Activated naive CD4-positive, alpha-beta T cell treated with anti-CD3 and anti-CD28 coated beads for 36 hours (primary cell): ENCODE results near the gene WBP2NL. TPM values are rescaled to one million over a fixed set of nuclear protein-coding genes. Genes with fewer than 3 reads are reported as not detected.

Experiments used
- CTCF ChIA-PET: fragments of 350-600 bp; sonication (Branson Sonifier 250); formaldehyde crosslinking; loops from one replicate; lab custom pipeline; 2021; ENCODE audit warnings: antibody characterized with exemption; lab: Charles Lee
- DNase-seq: peaks from one replicate; pipeline ENCODE4 v3.0.0-alpha.2; 2020
- H3K27ac Mint-ChIP-seq: one replicate; pipeline ENCODE4 v1.8.0; 2021; ENCODE audit warnings: mild to moderate bottlenecking, mixed read lengths
- H3K27me3 Mint-ChIP-seq: one replicate; pipeline ENCODE4 v1.8.0; 2021; ENCODE audit warnings: low read depth, mixed read lengths
- H3K36me3 Mint-ChIP-seq: one replicate; pipeline ENCODE4 v1.8.0; 2021; ENCODE audit warnings: low read depth, mixed read lengths
- H3K4me1 Mint-ChIP-seq: one replicate; pipeline ENCODE4 v1.8.0; 2021; ENCODE audit warnings: low read depth, mixed read lengths
- H3K4me3 Mint-ChIP-seq: one replicate; pipeline ENCODE4 v1.8.0; 2021; ENCODE audit warnings: mild to moderate bottlenecking, moderate library complexity, mixed read lengths
- H3K9me3 Mint-ChIP-seq: one replicate; pipeline ENCODE4 v1.8.0; 2021; ENCODE audit warnings: mixed read lengths
- intact Hi-C: fragments of 100-400 bp; cut with micrococcal nuclease; formaldehyde crosslinking; loops from one replicate; pipeline ENCODE4 v1.15.1; 2023
- total RNA-seq, 2 experiments: library from RNA; stranded (reverse); gene quantifications; one replicate each; pipeline ENCODE4 v1.2.3, GENCODE V29; 2021

The WBP2NL gene
- total RNA-seq, 2 experiments from 2014 or later = 0.50 to 0.74 TPM

DNA sequence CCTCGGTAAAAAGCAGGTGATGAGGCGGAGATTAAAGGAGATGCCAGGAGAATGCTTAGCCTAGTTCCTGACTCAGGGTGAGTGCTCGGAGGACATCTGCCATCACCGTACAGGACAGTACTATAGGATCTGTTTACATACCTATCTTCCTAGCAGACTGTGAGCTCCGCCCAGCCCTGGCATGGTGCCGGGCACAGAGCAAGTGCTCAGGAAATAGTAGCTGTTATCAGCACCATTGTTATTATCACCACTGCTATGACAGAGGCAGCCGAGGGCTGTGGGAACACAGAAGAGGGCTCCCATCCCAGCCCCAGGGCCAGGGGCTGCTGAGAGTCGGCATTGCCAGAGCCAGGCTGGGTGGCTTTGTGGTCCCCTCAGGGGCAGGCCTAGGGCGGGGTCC is 30.0 kb upstream of the WBP2NL start:
- no peak overlapping the region for H3K27ac Mint-ChIP-seq
- intact Hi-C loops = loop anchor here (5.0 kb wide), 1 partner anchor 144 kb away; no protein-coding TSS in a partner anchor
- CTCF ChIA-PET = interaction anchor here (0.6 to 1.5 kb wide), 7 partner anchors 79 to 469 kb away, joined by 3 to 5 read pairs (median 3); partner anchors contain the start of gene NDUFA6
- no peak for DNase-seq
- peaks cover 2% of the 10 kb centered on the region for H3K4me1 Mint-ChIP-seq
- H3K4me3 Mint-ChIP-seq = no peak overlapping the region
- H3K9me3 Mint-ChIP-seq = no peaks in the 10 kb centered on the region
- H3K27me3 Mint-ChIP-seq = peaks cover 9% of the 10 kb centered on the region
- H3K36me3 Mint-ChIP-seq = no peaks in the 10 kb centered on the region

DNA sequence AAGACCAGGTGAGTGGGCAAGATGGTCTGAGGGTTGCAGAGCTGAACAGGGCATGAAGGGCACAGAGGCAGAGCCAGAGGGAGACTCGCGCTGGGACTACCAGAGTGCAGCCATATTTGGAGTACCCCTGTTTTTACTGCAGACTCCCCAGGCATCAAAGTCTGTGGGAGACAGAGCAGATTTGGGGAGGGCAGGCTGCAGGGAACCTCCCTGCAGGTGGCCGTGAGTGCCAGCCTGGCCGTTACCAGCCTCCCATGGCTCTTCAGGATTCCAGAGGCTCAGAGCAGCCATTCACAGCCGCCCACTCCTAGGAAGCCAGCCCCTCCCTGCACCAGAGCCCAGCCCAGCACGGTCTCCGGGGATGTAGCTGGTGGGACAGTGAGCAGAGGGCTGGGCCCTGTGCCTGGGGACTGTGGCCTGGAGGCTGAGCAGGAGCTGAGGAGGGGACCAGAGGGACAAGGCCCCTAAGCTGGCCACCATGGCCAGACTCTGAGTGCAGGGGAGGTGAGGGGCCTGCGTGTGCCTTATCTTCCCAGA is 29.4 kb upstream of the WBP2NL start, which contains the start of gene SEPTIN3:
TSS of gene SEPTIN3 (plus strand) at position 334 of the 537 bp plus-strand sequence. CDS start 2,050 bp downstream, outside the sequence.
- H3K4me1 Mint-ChIP-seq = peaks cover 2% of the 10 kb centered on the region
- CTCF ChIA-PET = interaction anchor here (0.6 to 1.5 kb wide), 5 partner anchors 80 to 469 kb away, joined by 3 to 5 read pairs (median 3); partner anchors contain the start of gene NDUFA6
- intact Hi-C loops = loop anchor here (5.0 kb wide), 1 partner anchor 143 kb away; no protein-coding TSS in a partner anchor
- no peak within 1 kb of the TSS for H3K4me3 Mint-ChIP-seq
- no peak within 1 kb of the TSS for H3K27ac Mint-ChIP-seq
- no peaks in the 10 kb centered on the region for H3K9me3 Mint-ChIP-seq
- DNase-seq = no peak
- no peaks in the 10 kb centered on the region for H3K36me3 Mint-ChIP-seq
- H3K27me3 Mint-ChIP-seq = peaks cover 11% of the 10 kb centered on the region

DNA sequence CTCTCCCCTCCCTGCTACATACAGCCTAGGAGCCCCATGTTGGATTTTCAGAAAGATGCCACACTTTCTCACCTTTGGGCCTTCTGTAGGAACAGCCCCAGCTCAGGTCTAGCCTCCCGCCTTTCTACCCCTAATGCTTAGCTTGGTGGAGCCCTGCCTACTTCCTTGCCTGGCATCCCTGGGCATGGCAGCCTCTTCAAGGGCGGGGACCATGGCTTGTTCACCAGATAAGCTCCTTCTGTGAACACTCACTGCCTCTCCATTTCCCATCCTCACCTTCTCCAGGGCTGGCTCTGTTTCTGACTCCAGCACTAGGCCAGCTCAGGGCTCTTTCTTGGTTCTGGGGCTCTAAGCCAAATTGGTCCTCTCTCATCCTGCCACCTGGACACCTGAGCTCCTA is 28.0 kb upstream of the WBP2NL start:
- H3K36me3 Mint-ChIP-seq = no peaks in the 10 kb centered on the region
- CTCF ChIA-PET = interaction anchor here (0.5 to 1.7 kb wide), 4 partner anchors 29 to 142 kb away, joined by 3 to 5 read pairs (median 4); no protein-coding TSS in a partner anchor
- no peak overlapping the region for H3K27ac Mint-ChIP-seq
- peaks cover 7% of the 10 kb centered on the region for H3K4me1 Mint-ChIP-seq
- no peaks in the 10 kb centered on the region for H3K9me3 Mint-ChIP-seq
- intact Hi-C loops = no loop called here
- H3K4me3 Mint-ChIP-seq = no peak overlapping the region
- peaks cover 24% of the 10 kb centered on the region for H3K27me3 Mint-ChIP-seq
- no peak for DNase-seq

DNA sequence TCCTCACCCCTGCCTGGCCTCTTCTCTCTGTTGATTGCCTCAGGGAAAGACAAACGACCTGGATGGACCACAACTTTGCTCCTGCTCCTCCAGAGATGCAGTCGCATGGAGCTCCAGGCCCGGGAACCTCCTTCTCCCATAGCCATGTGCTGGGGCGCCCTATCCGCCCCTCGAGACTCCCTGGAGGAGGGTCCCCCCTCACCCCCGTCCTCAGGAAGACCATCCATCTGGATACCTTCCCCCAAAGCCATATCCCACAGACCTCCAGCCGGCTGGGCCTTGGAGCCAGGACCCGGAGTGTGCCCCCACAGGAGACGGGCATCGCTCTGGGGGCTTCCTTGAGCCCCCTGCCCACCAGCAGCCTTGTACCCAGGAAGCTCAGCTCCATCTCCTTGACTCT is 27.2 kb upstream of the WBP2NL start:
- Mint-ChIP-seq H3K27me3 (peaks cover 31% of the 10 kb centered on the region), H3K4me3 (no peak overlapping the region), H3K36me3 (no peaks in the 10 kb centered on the region), H3K4me1 (peaks cover 14% of the 10 kb centered on the region), H3K9me3 (no peaks in the 10 kb centered on the region), H3K27ac (no peak overlapping the region)
- CTCF ChIA-PET = interaction anchor here (0.6 to 1.7 kb wide), 2 partner anchors 60 to 104 kb away, joined by 3 to 5 read pairs; no protein-coding TSS in a partner anchor
- intact Hi-C loops = no loop called here
- no peak for DNase-seq

DNA sequence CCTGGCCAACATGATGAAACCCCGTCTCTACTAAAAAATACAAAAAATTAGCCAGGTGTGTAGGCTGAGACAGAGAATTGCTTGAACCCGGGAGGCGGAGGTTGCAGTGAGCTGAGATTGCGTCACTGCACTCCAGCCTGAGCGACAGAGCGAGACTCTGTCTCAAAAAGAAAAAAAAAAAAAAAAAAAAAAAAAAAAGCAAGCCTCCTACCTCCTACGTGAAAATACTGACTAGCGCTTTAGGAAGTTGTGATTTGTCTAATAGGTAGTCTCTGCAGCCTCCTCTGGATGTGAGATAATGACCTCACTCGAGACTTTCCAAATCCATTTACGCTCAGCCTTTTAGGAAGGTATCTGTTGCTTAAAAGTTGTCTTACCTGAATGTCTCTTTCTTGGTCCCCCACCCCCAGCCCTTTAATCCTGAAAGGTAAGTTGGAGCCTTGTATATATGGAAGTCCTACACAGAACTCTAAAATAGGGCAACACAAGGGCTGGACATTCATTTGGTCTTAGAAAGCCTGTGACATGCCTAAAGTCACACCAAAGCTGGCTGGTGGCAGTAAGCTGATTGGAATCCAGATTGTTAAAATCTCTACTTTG is 23.8 kb upstream of the WBP2NL start:
- CTCF ChIA-PET = interaction anchor here (0.8 to 1.1 kb wide), 2 partner anchors 18 to 25 kb away, joined by 3 read pairs; no protein-coding TSS in a partner anchor
- H3K36me3 Mint-ChIP-seq = no peaks in the 10 kb centered on the region
- intact Hi-C loops = no loop called here
- H3K27me3 Mint-ChIP-seq = peaks cover 48% of the 10 kb centered on the region
- no peak overlapping the region for H3K27ac Mint-ChIP-seq
- DNase-seq = no peak
- H3K9me3 Mint-ChIP-seq = no peaks in the 10 kb centered on the region
- H3K4me3 Mint-ChIP-seq = no peak overlapping the region
- H3K4me1 Mint-ChIP-seq = peaks cover 12% of the 10 kb centered on the region

DNA sequence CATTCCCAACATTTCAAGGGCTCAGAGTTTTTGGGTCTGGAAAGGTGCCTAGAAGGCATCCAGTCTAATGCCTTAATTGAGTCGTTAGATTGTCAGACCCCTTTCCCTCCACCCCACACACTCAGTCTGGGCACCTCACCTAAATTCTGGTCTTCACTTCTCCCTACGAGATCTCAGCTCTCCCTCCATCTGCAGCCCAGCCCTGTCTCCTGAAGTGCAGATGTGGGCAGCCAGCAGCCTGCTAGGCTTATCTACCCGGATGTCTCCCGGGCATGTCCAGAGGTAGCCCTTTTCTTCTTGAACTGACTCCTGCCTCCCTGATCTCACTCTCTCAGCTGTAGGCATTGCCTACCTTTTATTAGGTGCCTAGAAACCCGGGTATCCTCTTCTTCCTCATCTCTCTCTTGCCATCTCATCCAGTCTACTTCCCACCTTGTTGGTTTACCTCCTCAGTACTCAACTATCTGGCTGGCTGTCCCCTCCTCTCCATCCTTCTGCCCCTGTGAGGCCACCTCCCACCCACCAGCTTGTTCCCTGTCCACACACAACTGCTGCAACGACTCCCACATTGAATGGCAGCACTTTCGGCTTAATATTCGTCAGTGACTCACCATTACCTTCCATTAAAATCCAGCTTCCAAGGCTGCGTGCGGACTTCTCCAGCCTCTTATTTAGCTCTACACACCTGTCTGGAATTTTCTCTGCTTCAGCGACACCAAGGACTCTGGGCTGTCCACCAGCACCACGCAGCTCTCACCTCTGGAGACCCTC is 23.1 kb upstream of the WBP2NL start:
- Mint-ChIP-seq H3K4me1 (peaks cover 12% of the 10 kb centered on the region), H3K36me3 (no peaks in the 10 kb centered on the region), H3K27me3 (peaks cover 48% of the 10 kb centered on the region), H3K9me3 (no peaks in the 10 kb centered on the region), H3K27ac (no peak overlapping the region), H3K4me3 (peak overlapping the region; percentile 68)
- CTCF ChIA-PET = interaction anchor here (0.8 to 1.1 kb wide), 2 partner anchors 18 to 26 kb away, joined by 3 read pairs; no protein-coding TSS in a partner anchor
- intact Hi-C loops = no loop called here
- DNase-seq = no peak

DNA sequence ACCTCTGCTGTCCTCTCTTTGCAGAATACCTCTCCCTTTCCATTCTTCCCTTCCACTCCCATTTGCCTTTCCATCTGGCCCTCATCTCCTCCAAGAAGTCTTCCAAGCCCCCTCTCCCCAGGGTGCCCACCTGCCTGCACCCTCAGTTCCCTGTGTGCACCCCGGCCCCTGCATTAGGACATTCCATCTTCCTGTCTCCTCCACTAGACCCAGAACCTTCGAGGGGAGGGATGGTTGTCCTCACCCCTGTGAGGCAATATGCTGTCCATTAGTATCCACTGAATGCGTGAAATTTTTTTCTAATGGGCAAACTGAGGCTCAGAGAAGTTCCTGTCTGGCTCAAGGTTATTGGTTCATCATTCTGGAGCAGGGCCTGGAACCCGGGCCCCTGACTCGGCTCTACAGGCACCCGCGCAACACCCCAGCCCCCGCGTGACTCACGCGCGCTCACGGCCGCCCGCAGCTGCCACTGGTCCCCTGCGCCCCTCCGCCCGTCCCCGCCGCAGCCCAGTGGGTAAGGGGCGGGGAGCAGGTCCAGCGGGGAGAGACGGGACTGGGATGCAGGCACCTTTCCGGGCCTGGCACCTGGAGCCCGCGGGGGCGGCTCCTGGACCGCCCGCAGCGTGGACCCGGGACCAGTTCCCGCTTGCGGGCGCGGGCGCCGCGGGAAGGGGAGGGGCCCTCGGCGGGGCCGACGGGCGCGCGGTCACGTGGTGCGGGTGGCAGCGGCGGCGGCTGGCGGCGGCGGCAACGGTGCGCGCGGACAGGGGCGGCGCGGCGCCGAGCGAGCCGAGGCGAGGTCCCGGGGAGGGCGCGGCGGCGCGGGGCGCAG is 22.3 kb upstream of the WBP2NL start:
- no peak overlapping the region for H3K27ac Mint-ChIP-seq
- peak overlapping the region; percentile 68 for H3K4me3 Mint-ChIP-seq
- DNase-seq = peak; percentile 56
- H3K27me3 Mint-ChIP-seq = peaks cover 48% of the 10 kb centered on the region
- H3K4me1 Mint-ChIP-seq = peaks cover 12% of the 10 kb centered on the region
- no peaks in the 10 kb centered on the region for H3K9me3 Mint-ChIP-seq
- intact Hi-C loops = no loop called here
- CTCF ChIA-PET = no interaction called here
- H3K36me3 Mint-ChIP-seq = no peaks in the 10 kb centered on the region

DNA sequence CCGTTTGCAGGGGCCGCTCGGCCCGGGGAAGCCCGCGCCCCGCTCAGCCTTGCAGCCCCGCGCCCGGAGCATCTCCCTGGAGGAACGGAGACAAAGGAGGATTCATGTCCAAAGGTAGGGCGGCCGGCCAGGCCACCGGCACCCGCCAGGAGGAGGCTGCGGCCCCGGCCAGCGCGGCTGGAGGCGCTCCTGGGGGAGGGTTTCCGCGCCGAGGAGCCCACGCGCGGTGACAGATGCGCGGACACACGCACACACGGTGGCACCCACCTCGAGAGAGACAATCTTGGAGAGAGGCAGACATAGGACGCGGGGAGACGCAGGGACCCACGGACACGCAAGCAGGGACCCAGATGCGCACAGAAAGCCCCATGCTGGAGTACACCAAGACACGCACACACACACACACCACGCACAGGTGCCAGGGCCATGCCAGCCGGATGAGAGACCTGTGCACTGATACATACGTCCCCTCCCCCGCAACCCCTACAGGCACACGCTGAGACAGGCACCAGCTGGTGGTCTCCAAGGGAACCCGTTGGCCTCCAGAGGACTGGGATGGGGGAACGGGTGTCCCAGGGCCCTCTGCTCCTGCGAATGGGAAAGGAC is 21.5 kb upstream of the WBP2NL start:
- Mint-ChIP-seq H3K9me3 (no peaks in the 10 kb centered on the region), H3K4me3 (peak overlapping the region; percentile 48), H3K27ac (no peak overlapping the region), H3K27me3 (peaks cover 48% of the 10 kb centered on the region), H3K4me1 (peaks cover 12% of the 10 kb centered on the region), H3K36me3 (no peaks in the 10 kb centered on the region)
- DNase-seq = peak; percentile 22
- CTCF ChIA-PET = no interaction called here
- intact Hi-C loops = no loop called here

DNA sequence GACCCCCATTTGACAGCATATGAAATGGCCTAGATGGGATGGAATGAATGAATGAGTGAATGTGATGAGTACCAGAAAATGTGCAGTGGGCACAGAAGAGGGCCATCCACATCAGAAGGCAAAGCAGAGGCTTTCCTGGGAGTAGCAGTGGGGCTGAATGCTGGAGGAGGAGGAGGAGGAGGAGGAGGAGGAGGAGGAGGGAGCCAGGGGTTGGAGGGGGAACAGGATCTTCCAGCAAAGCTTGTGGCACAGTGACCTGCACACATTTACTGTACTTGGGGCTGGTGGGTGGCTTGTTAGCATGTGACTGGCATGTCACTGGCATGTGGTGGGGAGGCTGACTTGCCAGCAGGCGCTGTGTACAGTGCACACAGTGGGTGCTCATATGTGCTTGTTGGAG is 19.9 kb upstream of the WBP2NL start:
- DNase-seq = no peak
- Mint-ChIP-seq H3K4me3 (no peak overlapping the region), H3K9me3 (no peaks in the 10 kb centered on the region), H3K27me3 (peaks cover 39% of the 10 kb centered on the region), H3K27ac (no peak overlapping the region), H3K4me1 (peaks cover 12% of the 10 kb centered on the region), H3K36me3 (no peaks in the 10 kb centered on the region)
- CTCF ChIA-PET = no interaction called here
- intact Hi-C loops = no loop called here

DNA sequence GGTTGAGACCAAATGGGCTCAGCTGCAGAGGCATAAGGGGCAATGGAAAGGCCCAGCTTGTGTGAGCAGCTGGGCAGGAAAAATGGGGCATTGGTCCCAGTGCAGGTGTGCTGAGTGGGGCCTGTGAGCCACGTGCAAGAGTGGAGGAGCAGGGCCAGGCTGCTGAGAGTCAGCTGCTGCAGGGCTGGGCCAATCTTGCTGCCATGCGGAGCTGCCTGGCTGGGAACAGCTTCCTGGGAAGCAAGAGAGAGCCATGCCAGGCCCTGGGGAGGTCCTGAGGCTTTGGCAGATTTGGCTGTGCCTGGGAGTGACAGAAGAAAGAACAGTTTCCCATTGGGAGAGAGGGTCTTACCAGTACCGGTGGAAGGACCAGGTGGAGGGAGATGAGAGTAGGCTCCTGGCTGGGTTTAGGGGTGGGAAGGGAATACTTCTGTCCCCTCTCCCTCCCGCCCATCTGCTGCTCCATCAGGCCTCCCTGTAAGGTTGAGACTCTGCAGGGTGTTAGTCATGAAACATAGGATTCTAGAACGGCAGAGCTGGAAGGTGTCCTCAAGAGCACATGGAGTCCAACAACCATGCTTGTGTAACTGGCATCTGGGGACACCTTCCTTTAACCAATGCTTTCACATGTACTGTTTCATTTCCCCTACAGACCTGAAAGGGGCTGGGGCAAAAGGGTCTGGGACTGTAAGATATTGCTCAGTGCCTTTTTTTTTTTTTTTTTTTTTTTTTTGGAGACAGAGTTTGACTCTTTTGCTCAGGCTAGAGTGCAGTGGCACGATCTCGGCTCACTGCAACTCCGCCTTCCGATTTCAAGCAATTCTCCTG is 19.0 kb upstream of the WBP2NL start:
- intact Hi-C loops = no loop called here
- CTCF ChIA-PET = interaction anchor here (1.2 kb wide), 1 partner anchor 12 kb away, joined by 3 read pairs; no protein-coding TSS in a partner anchor
- no peak overlapping the region for H3K4me3 Mint-ChIP-seq

DNA sequence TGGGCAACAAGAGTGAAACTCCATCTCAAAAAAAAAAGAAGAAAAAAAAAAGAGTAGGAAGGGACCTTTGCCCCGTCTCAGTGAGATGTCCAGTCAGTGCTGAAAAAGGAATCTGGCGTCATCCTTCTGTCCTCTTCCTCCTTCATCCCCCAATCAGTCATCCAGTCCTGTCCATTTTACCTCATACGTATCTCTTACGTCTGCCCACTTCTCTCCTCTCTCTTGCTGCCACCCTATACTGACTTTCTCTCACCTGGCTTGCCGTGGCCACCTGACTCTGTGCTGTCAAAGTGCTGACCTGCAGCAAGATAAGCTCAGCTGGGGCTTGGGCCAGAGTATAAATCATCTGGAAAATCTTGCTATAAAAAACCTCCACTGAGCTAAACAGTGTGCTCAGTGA is 15.7 kb upstream of the WBP2NL start:
- Mint-ChIP-seq H3K4me3 (no peak overlapping the region), H3K9me3 (no peaks in the 10 kb centered on the region), H3K27ac (no peak overlapping the region), H3K27me3 (peaks cover 10% of the 10 kb centered on the region), H3K36me3 (no peaks in the 10 kb centered on the region), H3K4me1 (no peaks in the 10 kb centered on the region)
- CTCF ChIA-PET = interaction anchor here (0.9 kb wide), 1 partner anchor 16 kb away, joined by 3 read pairs; no protein-coding TSS in a partner anchor
- intact Hi-C loops = no loop called here
- DNase-seq = no peak

More for the DNA sequence above, 19.0 kb upstream of the WBP2NL start:
- Mint-ChIP-seq H3K4me1 (peaks cover 10% of the 10 kb centered on the region), H3K9me3 (no peaks in the 10 kb centered on the region), H3K36me3 (no peaks in the 10 kb centered on the region), H3K27ac (no peak overlapping the region), H3K27me3 (peaks cover 33% of the 10 kb centered on the region)
- no peak for DNase-seq
